GM18907 (cell line): ENCODE measurements around the gene ATAD3C.
"Not testable (repeated sequence)": the region's sequence is repeated elsewhere in the genome, so short reads cannot be mapped to it uniquely, and the experiment has no call there.

ENCODE experiments used
- ATAC-seq: cut with Tn5 transposase; IDR thresholded peaks from one replicate; pipeline ENCODE4 v1.9.1; 2021; ENCODE audit warnings: mild to moderate bottlenecking, moderate library complexity; ENCODE audit not compliant: unreplicated experiment

The ATAD3C gene

GRCh38 chr1:1418464-1419362 lies 30.8 kb upstream of the ATAD3C start:
- ATAC-seq, result no peak

GRCh38 chr1:1419363-1419812 lies 30.1 kb upstream of the ATAD3C start:
- ATAC-seq, result no peak

GRCh38 chr1:1419813-1420653 lies 29.5 kb upstream of the ATAD3C start:
- no peak for ATAC-seq

- ATAC-seq, result no peak
These were observed 28.8 kb upstream of the ATAD3C start for GRCh38 chr1:1420654-1421141.

- no peak for ATAC-seq
These were observed 28.2 kb upstream of the ATAD3C start, which contains the start of gene ANKRD65 for GRCh38 chr1:1421147-1421906. Gene ANKRD65, minus strand, starts transcription at chr1:1421276. Its CDS starts 271 bp downstream, at chr1:1421005.

- ATAC-seq, result no peak
These were observed 27.5 kb upstream of the ATAD3C start for GRCh38 chr1:1421907-1422464.

- no peak for ATAC-seq
These were observed 26.8 kb upstream of the ATAD3C start for GRCh38 chr1:1422465-1423244.

GRCh38 chr1:1423245-1423597 lies 26.3 kb upstream of the ATAD3C start:
- no peak for ATAC-seq

- no peak for ATAC-seq
These were observed 24.8 kb upstream of the ATAD3C start for GRCh38 chr1:1424707-1425106.

GRCh38 chr1:1425426-1425752 lies 24.1 kb upstream of the ATAD3C start:
- ATAC-seq, result no peak

- ATAC-seq, result no peak
These were observed 23.6 kb upstream of the ATAD3C start for GRCh38 chr1:1425753-1426495.

GRCh38 chr1:1426496-1427105 lies 22.9 kb upstream of the ATAD3C start:
- ATAC-seq, result no peak

GRCh38 chr1:1427106-1427819 lies 22.2 kb upstream of the ATAD3C start:
- no peak for ATAC-seq

GRCh38 chr1:1427820-1428148 lies 21.7 kb upstream of the ATAD3C start:
- ATAC-seq, result no peak

- no peak for ATAC-seq
These were observed 21.3 kb upstream of the ATAD3C start for GRCh38 chr1:1428174-1428573.

- ATAC-seq, result not testable (repeated sequence)
These were observed 20.5 kb upstream of the ATAD3C start for GRCh38 chr1:1428967-1429366.

GRCh38 chr1:1429671-1430073 lies 19.8 kb upstream of the ATAD3C start:
- no peak for ATAC-seq
